Neural cell (in vitro differentiated cells): ENCODE results near the gene IL3RA. TPM values are rescaled to one million over a fixed set of nuclear protein-coding genes. Genes with fewer than 3 reads are reported as not detected.

ENCODE experiments used
- H2AFZ ChIP-seq: fragments of 200-600, 300-800 bp; sonication (generic), shearing (Covaris generic); 2 replicates; pipeline ENCODE4 v1.6.0; 2014; ENCODE audit warnings: low read depth, mild to moderate bottlenecking, antibody characterized with exemption, low read length, moderate library complexity
- H3F3A ChIP-seq: fragments of 200-600 bp; shearing (Covaris generic); 2 replicates; pipeline ENCODE4 v1.6.1; 2016; ENCODE audit warnings: mild to moderate bottlenecking, moderate library complexity, mixed read lengths, antibody characterized with exemption, low read length; ENCODE audit not compliant: insufficient read depth, poor library complexity, severe bottlenecking
- H3K27ac ChIP-seq: fragments of 200-600, 300-800 bp; sonication (generic), shearing (Covaris generic); 2 replicates; pipeline ENCODE4 v1.5.1; 2014; ENCODE audit warnings: mild to moderate bottlenecking, low read length, moderate library complexity
- H3K27me3 ChIP-seq: fragments of 300-800, 200-600 bp; sonication (generic), shearing (Covaris generic); 2 replicates; pipeline ENCODE4 v1.6.0; 2014; ENCODE audit warnings: mild to moderate bottlenecking, low read depth, low read length, moderate library complexity; ENCODE audit not compliant: insufficient read depth
- H3K36me3 ChIP-seq: fragments of 300-800, 200-600 bp; sonication (generic), shearing (Covaris generic); 2 replicates; pipeline ENCODE4 v1.5.1; 2014; ENCODE audit warnings: mild to moderate bottlenecking, antibody characterized with exemption, low read length, moderate library complexity; ENCODE audit not compliant: insufficient read depth
- H3K4me2 ChIP-seq: fragments of 300-800, 200-600 bp; sonication (generic), shearing (Covaris generic); 2 replicates; pipeline ENCODE4 v1.6.0; 2014; ENCODE audit warnings: mild to moderate bottlenecking, low read length
- H3K4me3 ChIP-seq: fragments of 300-800, 200-600 bp; sonication (generic), shearing (Covaris generic); 2 replicates; pipeline ENCODE4 v1.5.1; 2014; ENCODE audit warnings: mild to moderate bottlenecking, low read length, moderate library complexity
- H3K79me2 ChIP-seq: fragments of 200-600 bp; shearing (Covaris generic); replicated peaks from 2 replicates; pipeline ENCODE4 v1.6.0; 2014; ENCODE audit warnings: mild to moderate bottlenecking, low read length, moderate library complexity; ENCODE audit not compliant: insufficient read depth
- H3K9ac ChIP-seq: fragments of 300-800, 200-600 bp; sonication (generic), shearing (Covaris generic); 2 replicates; pipeline ENCODE4 v1.6.1; 2016; ENCODE audit warnings: mild to moderate bottlenecking, low read length, mixed read lengths
- H3K9me2 ChIP-seq: fragments of 200-600 bp; shearing (Covaris generic); 2 replicates; pipeline ENCODE4 v1.6.1; 2016; ENCODE audit warnings: mild to moderate bottlenecking, low read length, mixed read lengths; ENCODE audit not compliant: insufficient read depth
- H3K9me3 ChIP-seq: fragments of 200-600, 300-800 bp; sonication (generic), shearing (Covaris generic); 2 replicates; pipeline ENCODE4 v1.6.1; 2016; ENCODE audit warnings: mild to moderate bottlenecking, mixed run types, low read length, moderate library complexity, mixed read lengths
- H4K20me1 ChIP-seq: fragments of 200-600 bp; shearing (Covaris generic); 2 replicates; pipeline ENCODE4 v1.6.1; 2016; ENCODE audit warnings: mild to moderate bottlenecking, mixed run types; ENCODE audit not compliant: insufficient read depth
- EP300 ChIP-seq: fragments of 450-650 bp; conservative IDR thresholded peaks from 2 replicates; pipeline ENCODE4 v1.6.1; 2014; ENCODE audit warnings: antibody characterized with exemption, mild to moderate bottlenecking, moderate library complexity; ENCODE audit not compliant: poor library complexity, severe bottlenecking
- EZH2 ChIP-seq: fragments of 200-600, 300-800 bp; shearing (Covaris generic), sonication (generic); IDR thresholded peaks from 2 replicates; pipeline ENCODE4 v1.6.1; 2014; ENCODE audit warnings: antibody characterized with exemption, low read length, borderline replicate concordance, mild to moderate bottlenecking; ENCODE audit not compliant: insufficient read depth, poor library complexity, severe bottlenecking
- MXI1 ChIP-seq: fragments of 450-650 bp; conservative IDR thresholded peaks from 2 replicates; pipeline ENCODE4 v1.6.1; 2014; ENCODE audit warnings: antibody characterized with exemption, mild to moderate bottlenecking; ENCODE audit not compliant: poor library complexity, severe bottlenecking
- POLR2AphosphoS5 ChIP-seq: IDR thresholded peaks from 2 replicates; pipeline ENCODE4 v1.6.1; 2012
- RAD21 ChIP-seq: fragments of 450-650 bp; conservative IDR thresholded peaks from 2 replicates; pipeline ENCODE4 v1.6.1; 2014; ENCODE audit warnings: antibody characterized with exemption, mild to moderate bottlenecking, moderate library complexity
- SMC3 ChIP-seq: fragments of 450-650 bp; conservative IDR thresholded peaks from 2 replicates; pipeline ENCODE4 v1.6.1; 2014; ENCODE audit warnings: antibody characterized with exemption, mild to moderate bottlenecking, moderate library complexity; ENCODE audit not compliant: poor library complexity
- TAF1 ChIP-seq: IDR thresholded peaks from 2 replicates; pipeline ENCODE4 v1.6.1; 2012; ENCODE audit warnings: low read depth
- polyA plus RNA-seq: library from polyadenylated mRNA; depleted of rRNA; stranded (reverse); fragments of >200 nt; gene quantifications from 2 replicates; pipeline ENCODE4 v1.2.3, GENCODE V29; 2014
- TF ChIP-seq, protein P1 (sequence below): IDR thresholded peaks from 2 replicates; pipeline ENCODE4 v1.6.1; 2012; ENCODE audit warnings: borderline replicate concordance
- TF ChIP-seq, protein P2 (sequence below): fragments of 450-650 bp; IDR thresholded peaks from 2 replicates; pipeline ENCODE4 v1.5.1; 2014; ENCODE audit warnings: antibody characterized with exemption, mild to moderate bottlenecking, moderate library complexity; ENCODE audit not compliant: poor library complexity, severe bottlenecking

The IL3RA gene
- polyA plus RNA-seq, 1 donor from 2014 or later, result not detected

DNA sequence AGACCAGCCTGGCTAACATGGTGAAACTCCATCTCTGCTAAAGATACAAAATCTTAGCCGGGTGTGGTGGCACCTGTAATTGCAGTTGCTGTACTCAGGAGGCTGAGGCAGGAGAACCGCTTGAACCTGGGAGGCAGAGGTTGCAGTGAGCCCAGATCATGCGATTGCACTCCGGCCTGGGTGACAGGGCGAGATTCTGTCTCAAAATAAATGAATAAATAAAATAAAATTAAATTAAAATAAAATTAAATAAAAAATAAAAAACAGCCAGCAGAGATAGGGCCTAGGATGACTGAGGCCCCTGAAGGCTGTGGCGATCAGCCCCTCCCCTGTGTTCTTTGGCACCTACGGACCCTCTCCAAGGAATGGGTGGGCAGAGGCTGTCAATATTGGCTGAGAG, 22.8 kb upstream of the IL3RA start:
- no peaks in the 10 kb centered on the region for H3K36me3 ChIP-seq
- no peak overlapping the region for H3K4me2 ChIP-seq
- no peak for TF ChIP-seq EZH2
- no peak for TF ChIP-seq MXI1
- TF ChIP-seq RAD21, result no peak
- no peak for TF ChIP-seq TAF1
- no peak for TF ChIP-seq EP300
- TF ChIP-seq, protein P1, sequence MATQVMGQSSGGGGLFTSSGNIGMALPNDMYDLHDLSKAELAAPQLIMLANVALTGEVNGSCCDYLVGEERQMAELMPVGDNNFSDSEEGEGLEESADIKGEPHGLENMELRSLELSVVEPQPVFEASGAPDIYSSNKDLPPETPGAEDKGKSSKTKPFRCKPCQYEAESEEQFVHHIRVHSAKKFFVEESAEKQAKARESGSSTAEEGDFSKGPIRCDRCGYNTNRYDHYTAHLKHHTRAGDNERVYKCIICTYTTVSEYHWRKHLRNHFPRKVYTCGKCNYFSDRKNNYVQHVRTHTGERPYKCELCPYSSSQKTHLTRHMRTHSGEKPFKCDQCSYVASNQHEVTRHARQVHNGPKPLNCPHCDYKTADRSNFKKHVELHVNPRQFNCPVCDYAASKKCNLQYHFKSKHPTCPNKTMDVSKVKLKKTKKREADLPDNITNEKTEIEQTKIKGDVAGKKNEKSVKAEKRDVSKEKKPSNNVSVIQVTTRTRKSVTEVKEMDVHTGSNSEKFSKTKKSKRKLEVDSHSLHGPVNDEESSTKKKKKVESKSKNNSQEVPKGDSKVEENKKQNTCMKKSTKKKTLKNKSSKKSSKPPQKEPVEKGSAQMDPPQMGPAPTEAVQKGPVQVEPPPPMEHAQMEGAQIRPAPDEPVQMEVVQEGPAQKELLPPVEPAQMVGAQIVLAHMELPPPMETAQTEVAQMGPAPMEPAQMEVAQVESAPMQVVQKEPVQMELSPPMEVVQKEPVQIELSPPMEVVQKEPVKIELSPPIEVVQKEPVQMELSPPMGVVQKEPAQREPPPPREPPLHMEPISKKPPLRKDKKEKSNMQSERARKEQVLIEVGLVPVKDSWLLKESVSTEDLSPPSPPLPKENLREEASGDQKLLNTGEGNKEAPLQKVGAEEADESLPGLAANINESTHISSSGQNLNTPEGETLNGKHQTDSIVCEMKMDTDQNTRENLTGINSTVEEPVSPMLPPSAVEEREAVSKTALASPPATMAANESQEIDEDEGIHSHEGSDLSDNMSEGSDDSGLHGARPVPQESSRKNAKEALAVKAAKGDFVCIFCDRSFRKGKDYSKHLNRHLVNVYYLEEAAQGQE, result no peak
- TF ChIP-seq, protein P2, sequence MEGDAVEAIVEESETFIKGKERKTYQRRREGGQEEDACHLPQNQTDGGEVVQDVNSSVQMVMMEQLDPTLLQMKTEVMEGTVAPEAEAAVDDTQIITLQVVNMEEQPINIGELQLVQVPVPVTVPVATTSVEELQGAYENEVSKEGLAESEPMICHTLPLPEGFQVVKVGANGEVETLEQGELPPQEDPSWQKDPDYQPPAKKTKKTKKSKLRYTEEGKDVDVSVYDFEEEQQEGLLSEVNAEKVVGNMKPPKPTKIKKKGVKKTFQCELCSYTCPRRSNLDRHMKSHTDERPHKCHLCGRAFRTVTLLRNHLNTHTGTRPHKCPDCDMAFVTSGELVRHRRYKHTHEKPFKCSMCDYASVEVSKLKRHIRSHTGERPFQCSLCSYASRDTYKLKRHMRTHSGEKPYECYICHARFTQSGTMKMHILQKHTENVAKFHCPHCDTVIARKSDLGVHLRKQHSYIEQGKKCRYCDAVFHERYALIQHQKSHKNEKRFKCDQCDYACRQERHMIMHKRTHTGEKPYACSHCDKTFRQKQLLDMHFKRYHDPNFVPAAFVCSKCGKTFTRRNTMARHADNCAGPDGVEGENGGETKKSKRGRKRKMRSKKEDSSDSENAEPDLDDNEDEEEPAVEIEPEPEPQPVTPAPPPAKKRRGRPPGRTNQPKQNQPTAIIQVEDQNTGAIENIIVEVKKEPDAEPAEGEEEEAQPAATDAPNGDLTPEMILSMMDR, result no peak
- no peak for TF ChIP-seq SMC3
- TF ChIP-seq POLR2AphosphoS5, result no peak
- no peaks in the 10 kb centered on the region for H3K9me2 ChIP-seq
- no peak overlapping the region for H3K4me3 ChIP-seq
- H3K9me3 ChIP-seq, result no peaks in the 10 kb centered on the region
- no peaks in the 10 kb centered on the region for H3F3A ChIP-seq
- H2AFZ ChIP-seq, result no peak overlapping the region
- no peaks in the 10 kb centered on the region for H4K20me1 ChIP-seq
- no peaks in the 10 kb centered on the region for H3K79me2 ChIP-seq
- H3K9ac ChIP-seq, result no peak overlapping the region
- H3K27me3 ChIP-seq, result no peaks in the 10 kb centered on the region
- no peak overlapping the region for H3K27ac ChIP-seq

DNA sequence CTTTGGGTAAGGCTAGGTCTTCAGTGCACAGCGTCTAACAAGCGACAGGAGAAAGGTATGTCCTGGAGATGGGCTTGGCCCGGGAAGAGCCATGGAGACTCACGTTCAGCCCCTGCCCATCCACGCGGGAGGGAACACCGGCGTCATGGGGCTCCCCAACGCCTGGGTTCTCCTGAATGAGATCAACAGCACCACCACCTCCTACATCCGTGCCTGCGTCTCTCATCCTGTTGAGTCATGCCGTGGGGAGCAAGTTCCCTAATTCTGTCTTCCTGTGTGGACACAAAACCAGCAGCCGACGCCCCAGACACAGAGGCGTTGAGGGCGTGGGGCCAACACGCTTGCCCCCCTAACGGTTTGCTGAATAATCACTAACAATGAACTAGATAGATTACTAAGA, 20.1 kb upstream of the IL3RA start:
- H3K4me2 ChIP-seq, result no peak overlapping the region
- no peaks in the 10 kb centered on the region for H3K79me2 ChIP-seq

More for the DNA sequence above, 20.1 kb upstream of the IL3RA start:
- no peak overlapping the region for H3K4me3 ChIP-seq
- no peaks in the 10 kb centered on the region for H3K9me2 ChIP-seq
- no peak overlapping the region for H3K9ac ChIP-seq
- H2AFZ ChIP-seq, result no peak overlapping the region
- no peaks in the 10 kb centered on the region for H3K27me3 ChIP-seq
- H3K36me3 ChIP-seq, result no peaks in the 10 kb centered on the region
- no peak overlapping the region for H3K27ac ChIP-seq
- no peaks in the 10 kb centered on the region for H4K20me1 ChIP-seq
- no peaks in the 10 kb centered on the region for H3K9me3 ChIP-seq
- TF ChIP-seq, protein P2, result no peak
- TF ChIP-seq MXI1, result no peak
- TF ChIP-seq TAF1, result no peak
- TF ChIP-seq, protein P1, result no peak
- no peak for TF ChIP-seq EP300
- no peak for TF ChIP-seq RAD21
- no peak for TF ChIP-seq EZH2
- no peak for TF ChIP-seq SMC3
- TF ChIP-seq POLR2AphosphoS5, result no peak
- H3F3A ChIP-seq, result no peaks in the 10 kb centered on the region
